ENCODE measurements around the gene ELMO1. TPM values are rescaled to one million over a fixed set of nuclear protein-coding genes. Genes with fewer than 3 reads are reported as not detected.

Gene ELMO1
- total RNA-seq, 1 donor from 2014 or later = 132 TPM

- H3K9me3 Mint-ChIP-seq = no peaks in the 10 kb centered on the region
- intact Hi-C loops (cut with micrococcal nuclease) = no loop called here
- no peaks in the 10 kb centered on the region for H3K27me3 Mint-ChIP-seq
- no peak overlapping the region for H3K4me3 Mint-ChIP-seq
- CTCF ChIA-PET = no interaction called here
- H3K4me1 Mint-ChIP-seq = peaks cover 55% of the 10 kb centered on the region
- DNase-seq = no peak
- no peak overlapping the region for H3K27ac Mint-ChIP-seq
- POLR2A ChIA-PET = no interaction called here
- H3K36me3 Mint-ChIP-seq (ENCODE audit: low read depth) = peaks cover 47% of the 10 kb centered on the region
- no peak for TF ChIP-seq CTCF (IDR thresholded peaks at IDR 0.05)
- ATAC-seq (ENCODE audit: low read depth) = no peak
These were observed 339.5 kb downstream of the ELMO1 start for GRCh38 chr7:37109016-37109683.

- H3K4me1 Mint-ChIP-seq = peaks cover 55% of the 10 kb centered on the region
- no peak for TF ChIP-seq CTCF (IDR thresholded peaks at IDR 0.05)
- ChIA-PET CTCF (no interaction called here), POLR2A (no interaction called here)
- no peak overlapping the region for H3K4me3 Mint-ChIP-seq
- intact Hi-C loops (cut with micrococcal nuclease) = no loop called here
- no peak for ATAC-seq (ENCODE audit: low read depth)
- H3K9me3 Mint-ChIP-seq = no peaks in the 10 kb centered on the region
- H3K36me3 Mint-ChIP-seq (ENCODE audit: low read depth) = peaks cover 42% of the 10 kb centered on the region
- no peaks in the 10 kb centered on the region for H3K27me3 Mint-ChIP-seq
- no peak overlapping the region for H3K27ac Mint-ChIP-seq
- no peak for DNase-seq
These were observed 340.0 kb downstream of the ELMO1 start for GRCh38 chr7:37108615-37109014.

- Mint-ChIP-seq H3K9me3 (no peaks in the 10 kb centered on the region), H3K4me3 (no peak overlapping the region), H3K36me3 (ENCODE audit: low read depth) (peaks cover 32% of the 10 kb centered on the region), H3K27ac (no peak overlapping the region), H3K27me3 (no peaks in the 10 kb centered on the region), H3K4me1 (peaks cover 52% of the 10 kb centered on the region)
- CTCF ChIA-PET = no interaction called here
- no peak for TF ChIP-seq CTCF (IDR thresholded peaks at IDR 0.05)
- DNase-seq (no peak), ATAC-seq (ENCODE audit: low read depth) (no peak)
- POLR2A ChIA-PET = no interaction called here
- intact Hi-C loops (cut with micrococcal nuclease) = no loop called here
These were observed 341.5 kb downstream of the ELMO1 start for GRCh38 chr7:37107047-37107750.

- Mint-ChIP-seq H3K9me3 (no peaks in the 10 kb centered on the region), H3K4me3 (no peak overlapping the region), H3K27ac (peak overlapping the region; percentile 41), H3K36me3 (ENCODE audit: low read depth) (peaks cover 27% of the 10 kb centered on the region), H3K27me3 (no peaks in the 10 kb centered on the region), H3K4me1 (peaks cover 42% of the 10 kb centered on the region)
- CTCF ChIA-PET = no interaction called here
- no peak for TF ChIP-seq CTCF (IDR thresholded peaks at IDR 0.05)
- no peak for ATAC-seq (ENCODE audit: low read depth)
- DNase-seq = no peak
- POLR2A ChIA-PET = no interaction called here
- intact Hi-C loops (cut with micrococcal nuclease) = no loop called here
These were observed 342.9 kb downstream of the ELMO1 start for GRCh38 chr7:37105762-37106161.

- Mint-ChIP-seq H3K9me3 (no peaks in the 10 kb centered on the region), H3K27ac (no peak overlapping the region), H3K4me1 (peaks cover 36% of the 10 kb centered on the region), H3K36me3 (ENCODE audit: low read depth) (peaks cover 32% of the 10 kb centered on the region), H3K4me3 (no peak overlapping the region), H3K27me3 (no peaks in the 10 kb centered on the region)
- intact Hi-C loops (cut with micrococcal nuclease) = no loop called here
- DNase-seq (no peak), ATAC-seq (ENCODE audit: low read depth) (no peak)
- POLR2A ChIA-PET = interaction anchor here (0.7 kb wide), 1 partner anchor 45 kb away, joined by 3 read pairs; no protein-coding TSS in a partner anchor
- CTCF ChIA-PET = no interaction called here
- no peak for TF ChIP-seq CTCF (IDR thresholded peaks at IDR 0.05)
These were observed 343.7 kb downstream of the ELMO1 start for GRCh38 chr7:37104822-37105518.

All from activated B cell treated with CpG ODN at 0.5 μM for 24 hours (primary cell).